Skeletal muscle cell (primary cell): Measurements from ENCODE around the gene CNPY1.
"Not testable (repeated sequence)": the region's sequence is repeated elsewhere in the genome, so short reads cannot be mapped to it uniquely, and the experiment has no call there.

Source experiments
- DNase-seq: peaks from one replicate; pipeline ENCODE4 v3.0.0-alpha.2; 2010; ENCODE audit warnings: low read depth
- H3K4me3 ChIP-seq: 2 replicates; pipeline ENCODE4 v1.5.1; 2011; ENCODE audit warnings: low read depth, mild to moderate bottlenecking, control low read depth, low read length, moderate library complexity

The CNPY1 gene

DNA sequence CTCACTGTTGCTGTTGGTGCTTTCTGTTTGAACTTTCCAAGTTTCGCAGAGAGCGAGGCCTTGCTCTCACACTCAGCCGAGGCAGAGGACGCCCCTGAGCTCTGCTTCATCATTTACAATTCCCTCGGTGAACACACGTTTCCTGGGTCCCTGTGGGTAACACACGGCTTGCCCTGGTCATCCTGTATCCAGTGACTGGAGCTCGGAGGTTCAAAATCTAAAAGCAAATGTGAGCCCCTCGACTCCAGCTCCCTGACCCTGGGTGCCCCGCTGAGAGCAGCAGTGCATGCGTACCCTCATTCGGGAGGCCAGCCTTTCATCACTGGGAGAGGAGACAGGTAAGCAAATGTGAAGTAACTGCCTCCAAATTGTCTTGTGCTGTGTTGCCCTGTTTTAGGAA, 5.8 kb downstream of the CNPY1 start:
- DNase-seq: no peak
- H3K4me3 ChIP-seq: no peak overlapping the region

DNA sequence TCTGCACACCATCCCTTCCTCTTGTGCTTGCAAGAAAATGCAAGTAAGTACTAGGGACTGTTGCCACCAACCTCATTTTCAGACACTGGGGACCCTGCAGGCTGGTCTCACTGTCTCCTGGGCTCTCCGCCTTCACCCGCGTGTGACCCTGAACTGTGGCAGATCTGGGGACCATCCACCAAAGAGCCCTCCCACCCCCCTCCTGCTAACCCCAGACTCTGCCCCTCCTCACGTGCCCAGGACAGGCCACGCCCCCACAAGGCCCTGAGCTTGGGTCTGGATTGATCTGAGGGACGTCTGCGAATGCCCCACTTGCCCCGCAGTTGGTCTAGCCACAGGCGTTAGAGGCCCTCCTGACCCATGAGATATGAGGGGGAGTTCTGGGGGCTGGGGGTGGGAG, 8.1 kb downstream of the CNPY1 start:
- DNase-seq: no peak
- no peak overlapping the region for H3K4me3 ChIP-seq

DNA sequence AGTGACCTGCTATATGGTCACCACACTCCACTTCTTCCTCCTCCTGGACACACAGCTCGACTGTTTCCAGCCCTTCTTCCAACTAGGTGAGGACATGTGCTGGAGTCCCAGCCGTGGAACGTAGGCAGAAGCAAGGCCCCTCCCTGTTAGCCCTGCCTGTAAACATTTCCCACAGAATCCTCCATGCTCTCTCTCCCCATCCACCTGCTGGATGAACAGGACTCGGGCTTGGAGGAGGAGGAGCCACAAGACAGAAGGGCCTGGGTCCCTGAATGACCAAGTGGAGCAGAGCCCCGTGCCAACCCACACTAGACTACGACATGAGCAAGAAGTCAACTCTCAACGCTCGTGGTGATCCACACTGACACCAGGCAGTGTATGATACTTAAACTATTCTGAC, 9.9 kb downstream of the CNPY1 start:
- DNase-seq: no peak
- H3K4me3 ChIP-seq: no peak overlapping the region

DNA sequence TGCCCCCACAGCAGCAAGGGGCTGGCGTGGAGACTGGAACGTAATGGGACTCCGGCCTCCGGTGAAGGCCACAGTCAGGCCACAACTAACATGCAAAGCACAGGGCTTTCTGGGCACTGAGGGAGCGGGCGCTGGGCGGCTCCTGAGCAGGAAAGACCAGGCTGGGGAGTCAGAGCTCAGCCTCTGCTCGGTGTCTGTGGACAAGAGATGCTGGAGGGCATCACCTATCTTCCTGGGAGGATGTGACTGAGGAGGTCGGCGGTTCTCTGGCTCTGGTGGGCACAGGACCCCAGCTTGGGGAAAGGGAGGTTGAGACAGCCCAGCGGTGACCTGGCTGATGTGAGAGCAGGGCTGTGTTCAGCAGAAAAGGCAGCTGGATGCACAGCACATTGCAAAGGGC, 11.7 kb downstream of the CNPY1 start:
- DNase-seq: no peak
- H3K4me3 ChIP-seq: no peak overlapping the region

DNA sequence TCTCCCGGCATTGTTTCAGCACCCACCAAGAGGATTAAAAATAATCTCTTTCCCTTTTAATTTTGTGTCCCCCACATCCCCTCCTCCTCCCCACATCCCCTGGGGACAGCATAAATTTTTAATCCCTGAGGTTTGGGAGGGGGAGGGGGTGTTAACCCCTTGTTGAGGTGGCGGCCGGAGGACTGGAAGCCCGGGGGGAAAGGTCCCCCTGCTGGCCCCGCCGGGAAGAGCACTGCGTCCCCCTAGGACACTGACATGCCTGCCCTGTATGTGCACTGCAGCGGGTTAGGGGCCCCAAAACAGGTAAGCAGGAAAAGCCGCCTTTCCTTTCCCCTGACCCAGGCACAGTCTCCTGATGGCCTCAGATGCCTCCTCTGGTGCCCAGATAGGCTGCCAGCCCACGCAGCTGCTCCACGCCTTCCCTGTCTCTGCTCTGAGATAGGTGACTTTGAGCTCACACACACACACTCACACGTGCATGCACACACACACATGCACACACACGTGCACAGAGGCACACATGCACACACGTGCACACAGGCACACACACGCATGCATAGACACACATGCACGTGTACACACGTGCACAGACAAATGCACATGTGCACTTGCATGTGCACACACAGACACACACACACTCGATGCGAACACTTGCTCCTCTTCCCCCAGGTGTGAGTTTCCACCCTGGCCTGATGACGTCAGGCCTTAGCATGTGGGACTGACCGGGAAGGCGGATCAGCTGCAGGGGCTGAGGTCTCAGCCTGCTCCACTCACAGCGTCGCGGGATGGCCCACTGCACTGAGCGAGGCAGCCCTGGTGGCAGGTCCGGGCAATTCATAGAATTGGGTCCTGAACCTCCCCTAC, 12.3 kb downstream of the CNPY1 start:
- no peak for DNase-seq
- no peak overlapping the region for H3K4me3 ChIP-seq

DNA sequence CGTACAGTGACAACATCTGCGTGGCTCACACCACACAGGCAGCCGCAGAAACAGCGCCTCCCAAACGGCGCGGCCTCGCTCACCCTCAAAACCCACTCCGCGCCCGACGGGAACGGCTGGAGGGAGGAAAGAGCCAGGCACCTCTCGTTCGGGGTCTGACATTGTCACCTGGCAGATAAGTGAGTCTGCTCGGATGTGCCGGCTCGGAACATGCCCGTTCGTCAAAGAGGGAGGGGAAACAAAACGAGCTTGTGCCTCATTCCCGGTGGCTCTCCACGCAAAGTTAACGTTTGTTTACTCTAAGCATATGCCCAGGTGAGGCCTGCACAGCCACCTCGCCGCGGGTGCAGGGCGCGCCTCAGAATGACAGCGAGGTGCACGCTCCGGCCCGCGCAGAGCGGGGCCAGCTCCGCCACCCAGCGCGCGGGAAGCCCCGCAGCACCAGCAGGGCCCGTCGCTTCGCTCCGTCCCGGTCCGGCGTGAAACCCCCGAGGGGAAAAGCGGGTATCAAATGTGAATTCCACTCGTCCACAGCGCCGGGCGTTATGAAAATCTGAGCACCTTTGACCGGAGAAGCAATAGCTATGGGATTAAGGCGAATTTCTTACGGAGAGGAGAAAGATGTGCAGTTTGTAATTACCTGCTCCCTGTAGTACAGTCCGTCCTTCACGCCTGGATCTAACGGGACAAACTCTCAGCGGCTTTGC, 13.1 kb downstream of the CNPY1 start:
- no peak for DNase-seq
- H3K4me3 ChIP-seq: peak overlapping the region; percentile 11

DNA sequence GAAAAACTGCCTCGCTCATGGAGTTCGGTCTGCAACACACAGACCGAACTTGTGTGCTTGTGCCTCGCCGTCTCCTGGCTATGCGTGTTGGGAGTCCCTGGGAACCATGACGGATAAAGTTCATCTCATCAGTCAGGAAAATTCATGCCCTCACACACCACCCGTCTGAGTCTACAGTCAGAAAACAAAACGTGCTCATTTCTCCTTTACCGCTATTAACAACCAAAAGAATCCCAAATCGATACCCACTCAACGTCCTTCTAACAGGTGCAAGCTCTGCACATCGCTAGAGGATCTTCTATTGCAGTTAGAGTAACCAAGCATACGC, 13.6 kb downstream of the CNPY1 start:
- DNase-seq: no peak
- no peak overlapping the region for H3K4me3 ChIP-seq

DNA sequence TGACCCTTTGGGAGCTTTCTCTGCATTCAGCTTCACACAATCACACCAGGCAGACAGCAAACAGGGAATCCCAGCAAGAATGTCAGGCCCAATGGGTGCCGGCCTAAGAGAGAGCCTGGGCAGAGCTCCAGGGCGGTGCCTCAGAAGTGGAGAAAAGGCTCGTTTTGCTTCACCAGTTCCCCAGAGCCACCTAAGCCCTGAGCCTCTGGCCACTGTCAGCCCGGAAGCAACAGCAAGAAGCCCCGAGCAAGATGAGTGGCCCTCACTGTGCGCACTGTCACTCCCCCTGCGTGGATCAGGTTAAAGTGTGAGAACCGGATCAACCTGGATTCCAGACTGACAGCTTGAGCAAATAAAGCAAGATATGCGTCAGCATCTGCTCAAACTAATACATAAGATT, 14.7 kb downstream of the CNPY1 start:
- DNase-seq: no peak
- H3K4me3 ChIP-seq: no peak overlapping the region

DNA sequence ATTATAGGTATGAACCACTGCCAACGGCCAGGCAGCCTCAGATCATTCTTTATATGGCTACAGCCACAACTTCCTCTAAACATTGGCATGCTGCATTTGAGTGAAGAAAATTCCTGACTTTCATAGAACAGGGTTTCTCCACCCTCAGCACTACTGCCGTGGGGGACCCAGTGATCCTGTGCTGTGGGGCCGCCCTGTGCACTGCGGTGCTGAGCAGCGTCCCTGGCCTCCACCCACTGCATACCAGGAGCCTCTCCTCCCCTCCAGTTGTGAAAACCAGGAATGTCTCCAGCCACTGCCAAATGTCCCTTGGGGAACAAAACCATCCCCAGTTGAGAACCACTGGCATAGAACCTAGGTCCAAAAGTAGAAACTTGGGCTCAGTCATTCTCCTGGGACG, 15.8 kb downstream of the CNPY1 start:
- H3K4me3 ChIP-seq: no peak overlapping the region
- DNase-seq: no peak

DNA sequence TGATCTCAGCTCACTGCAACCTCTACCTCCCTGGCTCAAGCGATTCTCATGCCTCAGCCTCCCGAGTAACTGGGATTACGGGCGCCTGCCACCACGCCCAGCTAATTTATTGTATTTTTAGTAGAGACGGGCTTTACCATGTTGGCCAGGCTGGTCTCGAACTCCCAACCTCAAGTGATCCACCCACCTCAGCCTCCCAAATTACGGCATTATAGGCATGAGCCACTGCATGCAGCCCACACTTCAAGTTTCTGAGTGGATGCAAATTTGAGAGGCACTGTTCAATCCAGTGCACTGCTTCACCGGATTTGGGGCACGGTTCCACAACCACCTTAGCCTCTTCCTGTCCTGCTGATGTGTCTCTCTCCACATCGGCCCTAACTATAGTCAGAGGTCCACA, 16.5 kb downstream of the CNPY1 start:
- no peak for DNase-seq
- H3K4me3 ChIP-seq: no peak overlapping the region

DNA sequence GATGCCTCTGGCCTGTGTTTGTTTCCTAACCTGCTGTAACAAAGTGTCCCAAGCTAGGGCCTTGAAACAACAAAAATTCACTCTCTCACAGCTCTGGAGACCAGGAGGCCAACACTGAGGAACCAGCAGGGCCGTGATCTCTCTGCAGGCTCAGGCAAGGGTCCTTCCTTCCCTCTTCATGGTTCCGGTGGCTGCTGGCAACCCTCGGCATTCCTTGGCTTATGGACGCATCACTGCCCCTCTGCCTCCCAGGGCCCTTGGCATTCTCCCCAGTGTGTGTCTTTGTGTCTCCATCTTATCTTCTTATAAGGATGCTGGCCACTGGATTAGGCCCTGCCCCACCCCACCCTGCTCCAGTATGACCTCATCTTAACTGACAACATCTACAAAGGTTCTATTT, 17.0 kb downstream of the CNPY1 start:
- H3K4me3 ChIP-seq: no peak overlapping the region
- no peak for DNase-seq

DNA sequence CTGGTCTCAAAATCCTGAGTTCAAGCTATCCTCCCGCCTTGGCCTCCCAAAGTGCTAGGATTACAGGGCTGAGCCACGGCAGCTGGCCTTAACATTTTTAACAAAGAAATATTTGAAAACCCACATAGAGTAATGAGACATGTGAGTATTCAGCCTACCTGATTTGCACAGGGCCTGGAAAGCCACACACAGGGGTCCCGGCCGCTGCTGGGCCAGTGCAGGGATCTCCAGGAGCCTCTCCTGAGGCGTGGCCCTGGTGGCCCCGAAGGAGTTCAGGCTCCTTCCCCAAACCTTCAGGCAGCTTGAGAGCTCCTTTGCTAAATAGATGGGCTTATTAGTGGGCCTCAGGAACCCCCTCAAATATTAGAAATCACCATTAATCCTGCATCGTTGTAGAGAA, 18.7 kb downstream of the CNPY1 start:
- no peak for DNase-seq
- H3K4me3 ChIP-seq: no peak overlapping the region

DNA sequence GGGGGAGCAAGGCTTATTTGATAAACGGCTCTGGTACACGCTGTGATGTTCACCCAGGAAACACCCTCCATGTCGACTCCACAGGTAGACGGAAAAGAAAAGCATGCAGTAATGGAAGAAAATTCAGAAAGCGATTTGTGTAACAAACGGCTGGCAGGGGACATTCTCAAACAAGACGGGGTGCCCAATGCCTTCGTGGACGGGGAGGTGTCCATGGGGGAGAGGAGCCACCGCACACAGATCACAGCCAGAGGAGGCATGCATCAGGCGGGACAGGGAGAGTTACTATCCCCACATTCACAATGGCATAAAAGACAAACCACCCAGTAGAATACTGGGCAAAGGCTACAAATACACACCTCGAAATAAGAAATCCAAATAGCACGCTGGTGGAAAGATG, 20.1 kb downstream of the CNPY1 start:
- no peak overlapping the region for H3K4me3 ChIP-seq

DNA sequence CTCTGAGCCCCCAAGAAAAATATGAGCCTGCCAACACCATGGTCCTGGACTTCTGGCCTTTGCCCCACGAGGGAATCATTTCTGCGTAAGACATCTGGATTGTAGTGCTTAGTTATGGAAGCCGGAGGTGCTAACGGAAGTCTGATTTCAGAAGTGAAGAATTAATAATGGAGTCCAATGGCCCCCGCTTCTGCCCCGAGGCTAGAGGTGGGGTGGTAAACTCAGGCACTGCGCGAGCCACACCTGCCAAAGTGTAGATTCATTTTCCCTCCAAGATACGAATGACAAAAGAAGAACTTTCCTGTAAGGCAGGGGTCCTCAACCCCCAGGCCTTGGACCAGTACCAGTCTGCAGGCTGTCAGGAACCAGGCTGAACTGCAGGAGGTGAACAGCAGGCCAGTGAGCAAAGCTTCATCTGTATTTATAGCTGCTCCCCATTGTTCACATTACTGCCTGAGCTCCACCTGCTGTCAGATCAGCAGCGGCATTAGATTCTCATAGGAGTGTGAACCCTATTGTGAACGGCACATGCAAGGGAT, 22.3 kb downstream of the CNPY1 start:
- no peak for DNase-seq
- no peak overlapping the region for H3K4me3 ChIP-seq

More for the DNA sequence above, 20.1 kb downstream of the CNPY1 start:
- DNase-seq: no peak

DNA sequence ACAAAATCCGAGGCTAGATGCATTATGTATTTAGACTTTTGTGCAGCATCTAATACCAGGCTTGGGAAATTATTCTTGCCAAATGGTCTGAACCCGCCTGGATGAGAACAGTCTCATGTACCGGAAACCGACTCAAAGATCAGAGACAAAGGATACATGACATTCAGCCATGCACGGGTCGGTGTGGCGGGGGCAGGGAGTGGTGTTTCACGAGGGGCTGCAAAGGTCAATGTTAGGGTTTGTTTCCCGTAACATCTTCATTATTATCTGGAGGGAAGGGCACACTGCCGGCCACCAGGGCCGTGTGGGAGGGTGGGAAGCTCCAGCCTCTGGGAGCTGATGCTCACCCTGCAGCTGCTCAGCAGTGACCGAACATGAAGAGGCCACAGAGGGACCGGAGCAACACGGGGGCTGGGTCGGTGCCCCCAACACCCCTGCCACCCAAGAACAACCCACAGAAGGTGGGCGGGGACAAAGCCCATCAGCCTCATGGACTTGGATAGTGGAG, 23.1 kb downstream of the CNPY1 start:
- no peak overlapping the region for H3K4me3 ChIP-seq
- no peak for DNase-seq

DNA sequence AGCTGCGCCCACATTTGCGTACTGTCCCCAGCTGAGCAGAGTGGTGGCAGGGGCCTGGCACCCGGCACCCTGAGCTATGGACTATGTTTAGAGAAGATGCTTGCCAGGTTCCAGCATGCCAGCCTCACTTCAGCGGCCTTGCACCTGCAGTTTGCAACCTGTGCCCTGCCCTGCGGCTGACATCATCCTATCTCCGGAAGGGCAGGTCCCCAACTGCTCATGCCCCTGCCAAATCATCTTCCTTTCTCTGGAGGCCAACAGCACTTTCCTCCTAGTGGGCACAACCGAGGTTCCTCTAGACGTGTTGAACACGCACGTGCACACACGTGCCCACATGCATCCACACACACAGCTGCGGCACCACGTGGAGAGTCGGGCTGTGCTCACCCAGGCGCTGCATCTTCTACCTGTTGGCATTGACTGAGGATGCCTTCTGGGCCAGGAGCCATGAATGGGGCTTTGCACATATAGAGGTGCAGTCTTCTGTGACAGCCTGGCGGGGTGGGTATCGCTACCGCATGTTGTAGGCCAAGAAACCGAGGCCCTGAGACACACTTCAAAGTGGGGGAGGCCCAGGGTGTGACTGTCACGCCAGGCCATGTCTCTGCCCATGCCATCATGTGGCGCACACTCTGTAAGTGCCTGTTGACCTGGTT, 24.5 kb downstream of the CNPY1 start:
- no peak overlapping the region for H3K4me3 ChIP-seq
- DNase-seq: no peak

DNA sequence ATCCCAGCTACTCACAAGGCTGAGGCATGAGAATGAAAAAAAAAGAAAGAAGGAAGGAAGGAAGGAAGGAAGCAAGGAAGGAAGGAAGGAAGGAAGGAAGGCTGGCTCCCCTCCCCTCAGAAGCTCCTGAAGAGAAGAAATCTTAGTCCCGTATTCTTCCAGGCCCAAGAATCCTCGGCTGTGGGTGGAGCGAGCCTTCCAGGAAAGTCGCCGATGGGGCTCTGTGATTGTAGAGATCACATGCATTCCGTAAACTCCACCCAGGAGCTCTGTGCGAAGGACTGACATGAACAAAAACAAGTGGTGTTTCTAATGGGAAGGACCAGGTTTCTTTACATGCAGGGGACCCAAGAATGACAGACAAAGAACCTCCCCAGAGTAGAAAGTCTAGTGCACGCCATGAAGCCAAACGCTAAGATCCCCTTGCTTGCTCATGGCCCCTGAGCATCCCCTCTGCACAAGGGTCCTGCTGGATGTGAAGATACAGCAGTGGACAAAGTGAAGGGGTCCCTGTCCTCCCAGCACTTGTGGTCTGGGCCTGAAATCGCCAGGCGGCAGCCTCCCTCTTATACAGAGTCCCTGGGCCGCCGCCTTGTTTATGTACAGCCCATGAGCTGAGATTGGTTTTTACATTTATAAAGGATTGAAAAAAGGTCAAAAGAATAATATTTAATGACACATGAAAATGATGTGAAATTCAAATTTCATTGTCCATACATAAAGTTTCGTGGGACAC, 25.2 kb downstream of the CNPY1 start:
- no peak for DNase-seq
- no peak overlapping the region for H3K4me3 ChIP-seq

DNA sequence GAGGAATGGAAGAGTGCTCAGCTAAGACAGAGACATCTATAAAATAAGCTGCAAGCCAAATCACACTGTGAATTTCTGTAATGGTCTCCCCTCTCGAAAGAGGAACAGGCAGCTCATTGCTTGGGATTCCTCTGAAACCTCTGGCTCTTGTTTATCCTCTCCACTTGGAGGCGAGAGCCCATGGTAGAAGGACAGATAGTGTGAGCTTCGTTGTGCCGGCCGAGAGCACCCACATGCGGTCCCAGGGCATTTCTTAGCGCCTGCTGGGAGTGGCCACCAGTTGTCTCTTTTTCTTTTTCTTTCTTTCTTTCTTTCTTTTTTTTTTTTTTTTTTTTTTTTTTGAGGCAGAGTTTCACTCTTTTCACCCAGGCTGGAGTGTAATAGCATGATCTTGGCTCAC, 26.2 kb downstream of the CNPY1 start:
- no peak overlapping the region for H3K4me3 ChIP-seq
- no peak for DNase-seq

DNA sequence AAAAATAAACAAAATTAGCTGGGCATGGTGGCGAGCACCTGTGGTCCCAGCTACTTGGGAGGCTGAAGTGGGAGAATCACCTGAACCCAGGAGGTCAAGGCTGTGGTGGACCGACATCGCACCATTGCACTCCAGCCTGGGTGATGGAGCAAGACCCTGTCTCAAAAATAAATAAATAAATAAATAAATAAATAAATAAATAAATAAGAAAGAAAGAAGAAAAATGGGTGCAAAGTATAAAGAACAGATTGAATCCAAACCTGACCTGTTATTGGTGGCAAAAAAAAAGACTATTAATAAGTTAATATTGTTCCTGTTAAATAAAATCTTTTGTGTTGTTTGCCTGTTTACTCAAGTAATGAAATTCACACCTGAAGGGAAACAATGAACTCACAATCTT, 27.0 kb downstream of the CNPY1 start:
- not testable (repeated sequence) for DNase-seq, H3K4me3 ChIP-seq

DNA sequence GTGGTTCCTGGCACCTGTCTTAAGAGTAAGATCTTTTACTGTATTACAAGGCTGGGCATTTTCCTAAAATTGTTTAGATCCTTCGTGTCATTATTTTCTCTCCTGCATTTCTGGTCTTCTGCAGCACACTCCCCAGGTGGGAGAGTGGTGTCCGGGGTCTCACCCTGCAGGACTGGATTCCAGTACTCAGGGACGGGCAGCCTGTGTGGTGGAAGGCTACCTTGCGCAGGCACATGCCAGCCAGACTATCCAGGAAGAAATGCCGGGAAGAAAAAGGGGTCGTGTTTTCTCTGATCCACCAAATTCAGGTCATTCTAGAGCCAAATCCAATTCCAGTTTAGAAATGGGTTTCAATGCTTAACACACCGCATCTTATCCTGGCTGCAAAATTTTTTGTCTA, 27.7 kb downstream of the CNPY1 start:
- no peak overlapping the region for H3K4me3 ChIP-seq
- no peak for DNase-seq
